Nucleus accumbens (tissue), 56 donors: ENCODE data around the gene MREG.
"Not testable (repeated sequence)": the region's sequence is repeated elsewhere in the genome, so short reads cannot be mapped to it uniquely, and the experiment has no call there.

Source experiments
- DNase-seq, 56 donors: peaks; one replicate each; lab custom pipeline; 2025; lab: John Stamatoyannopoulos, UW

The MREG gene

GRCh38 chr2:215928086-215928485 lies 85.3 kb downstream of the MREG start:
- no peak for DNase-seq

GRCh38 chr2:215926992-215927391 lies 86.4 kb downstream of the MREG start:
- DNase-seq, result not testable (repeated sequence)

GRCh38 chr2:215921895-215922294 lies 91.5 kb downstream of the MREG start:
- peak in 1 of 56 donors; percentile 27 for DNase-seq

- DNase-seq, result peak in 46 of 56 donors; percentile 2 to 81 (median 36)
These were observed 92.9 kb downstream of the MREG start for GRCh38 chr2:215920244-215921100.

GRCh38 chr2:215919624-215920243 lies 93.6 kb downstream of the MREG start:
- DNase-seq, result no peak

- DNase-seq, result no peak
These were observed 94.3 kb downstream of the MREG start for GRCh38 chr2:215918901-215919599.

GRCh38 chr2:215917953-215918620 lies 95.3 kb downstream of the MREG start:
- DNase-seq, result no peak

GRCh38 chr2:215915441-215915840 lies 97.9 kb downstream of the MREG start:
- DNase-seq, result no peak

- no peak for DNase-seq
These were observed 98.6 kb downstream of the MREG start for GRCh38 chr2:215914777-215915165.

- no peak for DNase-seq
These were observed 99.1 kb downstream of the MREG start for GRCh38 chr2:215914054-215914776.

- no peak for DNase-seq
These were observed 101.0 kb downstream of the MREG start for GRCh38 chr2:215912299-215912842.

- DNase-seq, result no peak
These were observed 101.9 kb downstream of the MREG start for GRCh38 chr2:215911301-215912085.

- DNase-seq, result no peak
These were observed 103.2 kb downstream of the MREG start for GRCh38 chr2:215910180-215910579.

GRCh38 chr2:215907147-215907546 lies 106.2 kb downstream of the MREG start:
- DNase-seq, result no peak

- DNase-seq, result no peak
These were observed 106.9 kb downstream of the MREG start for GRCh38 chr2:215906458-215906857.

GRCh38 chr2:215905691-215906090 lies 107.7 kb downstream of the MREG start:
- no peak for DNase-seq

- no peak for DNase-seq
These were observed 109.2 kb downstream of the MREG start for GRCh38 chr2:215904101-215904500.

GRCh38 chr2:215903203-215903602 lies 110.1 kb downstream of the MREG start:
- DNase-seq, result no peak

GRCh38 chr2:215901796-215902195 lies 111.6 kb downstream of the MREG start:
- DNase-seq, result no peak
